Measurements from ENCODE around the gene CTSG.
"Not testable (repeated sequence)": the region's sequence is repeated elsewhere in the genome, so short reads cannot be mapped to it uniquely, and the experiment has no call there.

GRCh38 chr14:24584402-24584801 is 8.4 kb upstream of the CTSG start:
- TF ChIP-seq, protein P1, sequence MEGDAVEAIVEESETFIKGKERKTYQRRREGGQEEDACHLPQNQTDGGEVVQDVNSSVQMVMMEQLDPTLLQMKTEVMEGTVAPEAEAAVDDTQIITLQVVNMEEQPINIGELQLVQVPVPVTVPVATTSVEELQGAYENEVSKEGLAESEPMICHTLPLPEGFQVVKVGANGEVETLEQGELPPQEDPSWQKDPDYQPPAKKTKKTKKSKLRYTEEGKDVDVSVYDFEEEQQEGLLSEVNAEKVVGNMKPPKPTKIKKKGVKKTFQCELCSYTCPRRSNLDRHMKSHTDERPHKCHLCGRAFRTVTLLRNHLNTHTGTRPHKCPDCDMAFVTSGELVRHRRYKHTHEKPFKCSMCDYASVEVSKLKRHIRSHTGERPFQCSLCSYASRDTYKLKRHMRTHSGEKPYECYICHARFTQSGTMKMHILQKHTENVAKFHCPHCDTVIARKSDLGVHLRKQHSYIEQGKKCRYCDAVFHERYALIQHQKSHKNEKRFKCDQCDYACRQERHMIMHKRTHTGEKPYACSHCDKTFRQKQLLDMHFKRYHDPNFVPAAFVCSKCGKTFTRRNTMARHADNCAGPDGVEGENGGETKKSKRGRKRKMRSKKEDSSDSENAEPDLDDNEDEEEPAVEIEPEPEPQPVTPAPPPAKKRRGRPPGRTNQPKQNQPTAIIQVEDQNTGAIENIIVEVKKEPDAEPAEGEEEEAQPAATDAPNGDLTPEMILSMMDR (IDR thresholded peaks at IDR 0.05), result not testable (repeated sequence)
- TF ChIP-seq POLR2A (IDR thresholded peaks at IDR 0.05), result not testable (repeated sequence)

Data from lower leg skin (tissue), 3 donors.